Measurements from ENCODE around the gene ZYG11B. TPM values are rescaled to one million over a fixed set of nuclear protein-coding genes. Genes with fewer than 3 reads are reported as not detected.
"Not testable (repeated sequence)": the region's sequence is repeated elsewhere in the genome, so short reads cannot be mapped to it uniquely, and the experiment has no call there.

Gene ZYG11B
- total and polyA plus RNA-seq, 8 donors, result 3.5 to 56.9 (median 15.7) TPM

DNA sequence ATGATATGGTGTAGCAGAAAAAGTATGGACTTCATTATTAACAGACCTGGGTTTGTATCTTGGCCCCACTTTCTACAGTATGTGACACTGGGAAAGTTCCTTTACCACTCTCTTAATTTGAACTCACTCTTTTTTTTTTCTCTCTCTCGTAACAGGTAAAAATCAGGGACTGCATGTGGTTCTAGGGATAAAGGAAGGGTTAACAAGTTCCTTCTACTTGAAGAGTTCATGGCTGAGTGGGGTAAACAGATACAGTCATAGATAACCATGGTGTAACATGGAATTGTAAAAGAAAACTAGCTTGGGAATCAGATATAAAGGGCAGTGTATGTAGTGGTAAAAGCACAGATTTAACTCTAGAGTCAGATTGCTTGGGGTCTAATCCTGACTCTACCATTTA is 21.2 kb downstream of the ZYG11B start:
- WGBS, 5 donors, result 75 to 84% (median 80%) methylated on average over 1 of the region's 1 CpG
- Histone ChIP-seq H3K4me1 (peaks cover 13 to 73% (median 41%) of the 10 kb centered on the region in 4 donors), H3K4me3 (no peak overlapping the region), H3K9me3 (no peaks in the 10 kb centered on the region), H3K27me3 (no peaks in the 10 kb centered on the region), H3K27ac (no peak overlapping the region), H3K36me3 (no peaks in the 10 kb centered on the region)
- intact Hi-C loops (cut with DNase I; ENCODE audit: low total_unique reads), result no loop called here
- TF ChIP-seq EP300 (IDR thresholded peaks at IDR 0.05), result no peak
- TF ChIP-seq POLR2A (IDR thresholded peaks at IDR 0.05), result no peak
- TF ChIP-seq, protein P1, sequence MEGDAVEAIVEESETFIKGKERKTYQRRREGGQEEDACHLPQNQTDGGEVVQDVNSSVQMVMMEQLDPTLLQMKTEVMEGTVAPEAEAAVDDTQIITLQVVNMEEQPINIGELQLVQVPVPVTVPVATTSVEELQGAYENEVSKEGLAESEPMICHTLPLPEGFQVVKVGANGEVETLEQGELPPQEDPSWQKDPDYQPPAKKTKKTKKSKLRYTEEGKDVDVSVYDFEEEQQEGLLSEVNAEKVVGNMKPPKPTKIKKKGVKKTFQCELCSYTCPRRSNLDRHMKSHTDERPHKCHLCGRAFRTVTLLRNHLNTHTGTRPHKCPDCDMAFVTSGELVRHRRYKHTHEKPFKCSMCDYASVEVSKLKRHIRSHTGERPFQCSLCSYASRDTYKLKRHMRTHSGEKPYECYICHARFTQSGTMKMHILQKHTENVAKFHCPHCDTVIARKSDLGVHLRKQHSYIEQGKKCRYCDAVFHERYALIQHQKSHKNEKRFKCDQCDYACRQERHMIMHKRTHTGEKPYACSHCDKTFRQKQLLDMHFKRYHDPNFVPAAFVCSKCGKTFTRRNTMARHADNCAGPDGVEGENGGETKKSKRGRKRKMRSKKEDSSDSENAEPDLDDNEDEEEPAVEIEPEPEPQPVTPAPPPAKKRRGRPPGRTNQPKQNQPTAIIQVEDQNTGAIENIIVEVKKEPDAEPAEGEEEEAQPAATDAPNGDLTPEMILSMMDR (IDR thresholded peaks at IDR 0.05), result no peak
- TF ChIP-seq POLR2AphosphoS5 (IDR thresholded peaks at IDR 0.05), result no peak
- DNase-seq, result no peak

DNA sequence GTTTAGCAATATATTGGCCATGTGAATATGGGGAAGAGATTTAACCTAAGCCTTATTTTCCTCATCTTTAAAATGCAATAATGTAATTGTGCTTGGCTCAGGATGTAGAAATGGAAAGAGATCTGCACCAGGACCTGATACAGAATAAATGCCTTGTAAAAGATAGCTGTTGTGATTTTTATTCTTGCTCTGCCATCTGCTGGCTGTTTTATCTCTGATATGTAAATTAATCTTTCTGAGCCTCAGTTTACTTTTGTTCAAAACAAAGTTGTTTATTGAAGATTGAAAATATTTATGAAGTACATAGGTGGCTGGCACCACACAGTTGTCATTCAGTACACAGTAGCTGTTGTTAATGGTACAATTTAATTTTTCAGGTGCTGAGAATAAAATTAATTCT is 21.9 kb downstream of the ZYG11B start:
- TF ChIP-seq POLR2A (IDR thresholded peaks at IDR 0.05), result no peak
- TF ChIP-seq, protein P1 (IDR thresholded peaks at IDR 0.05), result no peak
- TF ChIP-seq EP300 (IDR thresholded peaks at IDR 0.05), result no peak
- TF ChIP-seq POLR2AphosphoS5 (IDR thresholded peaks at IDR 0.05), result no peak
- Histone ChIP-seq H3K4me1 (peaks cover 13 to 80% (median 45%) of the 10 kb centered on the region in 4 donors), H3K9me3 (no peaks in the 10 kb centered on the region), H3K27me3 (no peaks in the 10 kb centered on the region), H3K36me3 (no peaks in the 10 kb centered on the region), H3K27ac (no peak overlapping the region), H3K4me3 (no peak overlapping the region)
- intact Hi-C loops (cut with DNase I; ENCODE audit: low total_unique reads), result no loop called here
- DNase-seq, result no peak

DNA sequence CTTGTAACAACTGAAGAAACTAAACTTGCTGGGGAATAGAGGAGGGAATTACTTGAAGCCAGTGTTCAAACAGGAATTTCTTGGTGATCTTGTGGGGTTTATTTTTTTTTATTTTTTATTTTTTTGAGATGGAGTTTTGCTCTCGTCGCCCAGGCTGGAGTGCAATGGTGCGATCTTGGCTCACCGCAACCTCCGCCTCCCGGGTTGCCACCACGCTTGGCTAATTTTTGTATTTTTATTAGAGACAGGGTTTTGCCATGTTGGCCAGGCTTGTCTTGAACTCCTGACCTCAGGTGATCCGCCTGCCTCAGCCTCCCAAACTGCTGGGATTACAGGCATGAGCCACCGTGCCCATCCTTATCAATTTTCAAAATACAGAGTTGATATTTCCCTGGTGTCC is 23.2 kb downstream of the ZYG11B start:
- H3K4me3 ChIP-seq; H3K27ac ChIP-seq; H3K36me3 ChIP-seq; H3K9me3 ChIP-seq; DNase-seq; H3K27me3 ChIP-seq; intact Hi-C loops (cut with DNase I; ENCODE audit: low total_unique reads): not testable (repeated sequence)
- H3K4me1 ChIP-seq, result peaks cover 13 to 89% (median 46%) of the 10 kb centered on the region in 4 donors
- 77 to 95% (median 90%) methylated on average over 9 of the region's 9 CpGs for WGBS, 5 donors

DNA sequence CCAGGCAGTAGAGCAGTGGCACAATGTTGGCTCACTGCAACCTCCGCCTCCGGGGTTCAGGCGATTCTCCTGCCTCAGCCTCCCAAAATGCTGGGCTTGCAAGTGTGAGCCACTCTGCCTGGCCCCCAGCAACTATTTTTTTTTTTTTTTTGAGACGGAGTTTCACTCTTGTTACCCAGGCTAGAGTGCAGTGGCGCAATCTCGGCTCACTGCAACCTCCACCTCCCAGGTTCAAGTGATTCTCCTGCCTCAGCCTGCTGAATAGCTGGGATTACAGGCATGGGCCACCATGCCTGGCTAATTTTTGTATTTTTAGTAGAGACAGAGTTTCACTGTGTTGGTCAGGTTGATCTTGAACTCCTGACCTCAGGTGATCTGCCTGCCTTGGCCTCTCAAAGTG is 23.9 kb downstream of the ZYG11B start:
- H3K27me3 ChIP-seq; DNase-seq; H3K36me3 ChIP-seq; H3K4me3 ChIP-seq; H3K9me3 ChIP-seq; intact Hi-C loops (cut with DNase I; ENCODE audit: low total_unique reads); H3K27ac ChIP-seq: not testable (repeated sequence)
- peaks cover 13 to 85% (median 46%) of the 10 kb centered on the region in 4 donors for H3K4me1 ChIP-seq
- WGBS, 5 donors, result 79 to 88% (median 83%) methylated on average over 6 of the region's 6 CpGs

DNA sequence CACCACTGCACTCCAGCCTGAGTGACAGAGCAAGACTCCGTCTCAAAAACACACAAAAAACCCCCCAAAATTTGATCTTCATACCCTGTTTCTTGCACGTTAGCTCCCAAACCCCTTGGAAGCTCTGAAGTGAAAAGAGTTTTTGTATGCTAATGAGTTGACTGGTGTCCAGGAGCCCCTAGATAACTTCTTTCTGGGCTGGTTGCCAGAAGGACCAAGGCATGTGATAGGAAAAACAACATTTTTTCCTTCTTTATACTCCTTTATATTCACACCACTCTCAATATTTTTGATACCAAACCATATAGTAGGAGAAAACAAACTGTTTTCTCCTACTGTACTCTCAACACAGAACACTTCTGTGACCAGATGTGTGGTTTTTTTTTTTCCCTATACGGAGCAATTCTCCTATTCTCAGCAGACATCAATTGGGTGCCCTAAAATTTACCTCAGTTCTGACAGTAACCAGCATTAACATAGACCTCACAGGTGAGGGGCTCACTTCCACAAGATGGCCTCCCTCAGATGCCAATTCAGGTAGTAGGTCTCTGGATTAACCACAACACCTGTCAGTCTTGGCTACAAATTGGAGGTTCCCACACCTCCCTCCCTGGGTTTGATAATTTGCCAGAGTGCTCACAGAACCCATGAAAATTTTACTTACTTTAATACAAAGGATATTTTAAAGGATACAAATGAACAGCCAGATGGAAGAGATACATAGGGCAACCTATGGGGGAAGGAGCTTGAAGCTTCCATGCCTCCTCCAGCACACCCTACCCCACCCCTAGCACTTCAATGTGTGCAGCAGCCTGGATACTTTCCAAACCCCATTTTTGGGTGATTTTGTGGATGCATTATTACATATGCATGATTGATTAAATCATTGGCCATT is 25.6 kb downstream of the ZYG11B start:
- WGBS, 5 donors, result 5 to 21% (median 13%) methylated on average over 3 of the region's 3 CpGs
- peaks cover 0 to 3% (median 3%) of the 10 kb centered on the region in 4 donors for H3K36me3 ChIP-seq
- peak; percentile 42 to 80 for DNase-seq
- H3K27me3 ChIP-seq, result no peaks in the 10 kb centered on the region
- H3K4me1 ChIP-seq, result peaks cover 13 to 72% (median 42%) of the 10 kb centered on the region in 4 donors
- intact Hi-C loops (cut with DNase I; ENCODE audit: low total_unique reads), result no loop called here
- peak overlapping the region in 2 of 5 donors; percentile 42 to 48 for H3K27ac ChIP-seq
- TF ChIP-seq, protein P1 (IDR thresholded peaks at IDR 0.05), result no peak
- no peak for TF ChIP-seq POLR2A (IDR thresholded peaks at IDR 0.05)
- TF ChIP-seq EP300 (IDR thresholded peaks at IDR 0.05), result no peak
- no peak for TF ChIP-seq POLR2AphosphoS5 (IDR thresholded peaks at IDR 0.05)
- no peaks in the 10 kb centered on the region for H3K9me3 ChIP-seq
- H3K4me3 ChIP-seq, result no peak overlapping the region
